Measurements from ENCODE around the gene ADARB1.
"Not testable (repeated sequence)": the region's sequence is repeated elsewhere in the genome, so short reads cannot be mapped to it uniquely, and the experiment has no call there.

Gene ADARB1

GRCh38 chr21:45122432-45123132 lies 48.2 kb downstream of the ADARB1 start:
- no peak for DNase-seq

- no peak for DNase-seq
These were observed 49.1 kb downstream of the ADARB1 start for GRCh38 chr21:45123440-45123839.

- DNase-seq = no peak
These were observed 50.2 kb downstream of the ADARB1 start for GRCh38 chr21:45124596-45124995.

- DNase-seq = no peak
These were observed 51.0 kb downstream of the ADARB1 start for GRCh38 chr21:45125357-45125756.

- DNase-seq = no peak
These were observed 51.8 kb downstream of the ADARB1 start for GRCh38 chr21:45126204-45126626.

- no peak for DNase-seq
These were observed 52.6 kb downstream of the ADARB1 start for GRCh38 chr21:45126983-45127382.

GRCh38 chr21:45127937-45128336 lies 53.6 kb downstream of the ADARB1 start:
- DNase-seq = no peak

GRCh38 chr21:45128613-45129188 lies 54.3 kb downstream of the ADARB1 start:
- no peak for DNase-seq

- no peak for DNase-seq
These were observed 55.0 kb downstream of the ADARB1 start for GRCh38 chr21:45129189-45129923.

- no peak for DNase-seq
These were observed 56.0 kb downstream of the ADARB1 start for GRCh38 chr21:45130324-45130774.

- no peak for DNase-seq
These were observed 57.2 kb downstream of the ADARB1 start for GRCh38 chr21:45131537-45131999.

GRCh38 chr21:45132841-45133573 lies 58.6 kb downstream of the ADARB1 start:
- no peak for DNase-seq

GRCh38 chr21:45133574-45134278 lies 59.3 kb downstream of the ADARB1 start:
- not testable (repeated sequence) for DNase-seq

- DNase-seq = no peak
These were observed 60.1 kb downstream of the ADARB1 start for GRCh38 chr21:45134279-45135076.

GRCh38 chr21:45135122-45135521 lies 60.7 kb downstream of the ADARB1 start:
- no peak for DNase-seq

- no peak for DNase-seq
These were observed 61.5 kb downstream of the ADARB1 start for GRCh38 chr21:45135868-45136267.

GRCh38 chr21:45136500-45136899 lies 62.1 kb downstream of the ADARB1 start:
- no peak for DNase-seq

- no peak for DNase-seq
These were observed 62.7 kb downstream of the ADARB1 start for GRCh38 chr21:45136927-45137611.

GRCh38 chr21:45137612-45137937 lies 63.2 kb downstream of the ADARB1 start:
- DNase-seq = no peak

- DNase-seq = no peak
These were observed 64.0 kb downstream of the ADARB1 start for GRCh38 chr21:45138199-45139002.
